8988T (cell line): ENCODE data around the gene RANBP3.
A peak's percentile ranks its signal among the peaks of the same experiment; 100 is the strongest.
"Not testable (repeated sequence)": the region's sequence is repeated elsewhere in the genome, so short reads cannot be mapped to it uniquely, and the experiment has no call there.

Source experiments
- DNase-seq: peaks from one replicate; pipeline ENCODE4 v3.0.0; 2011

The RANBP3 gene, protein sequence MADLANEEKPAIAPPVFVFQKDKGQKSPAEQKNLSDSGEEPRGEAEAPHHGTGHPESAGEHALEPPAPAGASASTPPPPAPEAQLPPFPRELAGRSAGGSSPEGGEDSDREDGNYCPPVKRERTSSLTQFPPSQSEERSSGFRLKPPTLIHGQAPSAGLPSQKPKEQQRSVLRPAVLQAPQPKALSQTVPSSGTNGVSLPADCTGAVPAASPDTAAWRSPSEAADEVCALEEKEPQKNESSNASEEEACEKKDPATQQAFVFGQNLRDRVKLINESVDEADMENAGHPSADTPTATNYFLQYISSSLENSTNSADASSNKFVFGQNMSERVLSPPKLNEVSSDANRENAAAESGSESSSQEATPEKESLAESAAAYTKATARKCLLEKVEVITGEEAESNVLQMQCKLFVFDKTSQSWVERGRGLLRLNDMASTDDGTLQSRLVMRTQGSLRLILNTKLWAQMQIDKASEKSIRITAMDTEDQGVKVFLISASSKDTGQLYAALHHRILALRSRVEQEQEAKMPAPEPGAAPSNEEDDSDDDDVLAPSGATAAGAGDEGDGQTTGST

DNA sequence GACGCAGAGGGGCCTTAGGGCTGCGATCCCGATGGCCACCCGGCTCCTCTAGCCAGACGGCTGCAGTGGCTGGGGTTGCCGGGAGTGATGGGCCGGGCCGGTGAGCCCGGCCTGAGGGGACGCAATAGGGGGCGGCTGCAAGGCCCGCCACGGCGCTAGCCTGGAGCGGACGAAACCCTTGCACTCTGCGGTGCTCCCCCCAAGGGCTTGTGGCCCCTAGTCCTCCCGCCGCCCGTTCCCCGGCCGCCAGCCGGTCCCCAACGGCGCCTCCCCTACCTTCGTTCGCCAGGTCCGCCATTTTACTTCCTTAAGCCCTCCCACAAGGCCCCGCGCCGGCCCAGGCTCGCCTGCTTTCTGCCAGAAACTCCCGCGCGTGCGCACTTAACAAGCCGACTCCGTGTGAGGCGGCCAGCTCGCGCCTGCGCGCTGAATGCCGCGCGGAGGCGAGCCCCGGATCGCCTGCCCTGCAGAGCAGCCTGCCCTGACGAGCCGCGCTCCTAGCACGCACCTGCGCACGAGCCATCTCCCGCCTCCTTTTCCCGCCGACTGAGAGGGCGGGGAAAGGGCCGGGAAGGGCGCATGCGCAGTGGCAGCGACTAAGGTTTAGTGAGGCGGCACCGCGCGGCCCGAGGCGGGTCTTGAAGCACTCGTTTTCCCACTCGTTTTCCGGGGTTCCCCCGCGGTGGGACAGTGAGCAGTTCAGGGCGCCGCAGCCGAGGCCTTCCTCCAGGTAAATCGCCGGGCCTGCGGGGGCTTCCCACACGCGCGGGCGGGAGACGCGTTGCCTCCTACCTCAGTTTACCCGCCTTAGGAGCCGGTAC, at the start of gene RANBP3:
Gene RANBP3, minus strand, starts transcription at position 356 of the 821 bp plus-strand sequence. Its CDS starts 58 bp downstream, at position 298.
- DNase-seq, result peak; percentile 89

DNA sequence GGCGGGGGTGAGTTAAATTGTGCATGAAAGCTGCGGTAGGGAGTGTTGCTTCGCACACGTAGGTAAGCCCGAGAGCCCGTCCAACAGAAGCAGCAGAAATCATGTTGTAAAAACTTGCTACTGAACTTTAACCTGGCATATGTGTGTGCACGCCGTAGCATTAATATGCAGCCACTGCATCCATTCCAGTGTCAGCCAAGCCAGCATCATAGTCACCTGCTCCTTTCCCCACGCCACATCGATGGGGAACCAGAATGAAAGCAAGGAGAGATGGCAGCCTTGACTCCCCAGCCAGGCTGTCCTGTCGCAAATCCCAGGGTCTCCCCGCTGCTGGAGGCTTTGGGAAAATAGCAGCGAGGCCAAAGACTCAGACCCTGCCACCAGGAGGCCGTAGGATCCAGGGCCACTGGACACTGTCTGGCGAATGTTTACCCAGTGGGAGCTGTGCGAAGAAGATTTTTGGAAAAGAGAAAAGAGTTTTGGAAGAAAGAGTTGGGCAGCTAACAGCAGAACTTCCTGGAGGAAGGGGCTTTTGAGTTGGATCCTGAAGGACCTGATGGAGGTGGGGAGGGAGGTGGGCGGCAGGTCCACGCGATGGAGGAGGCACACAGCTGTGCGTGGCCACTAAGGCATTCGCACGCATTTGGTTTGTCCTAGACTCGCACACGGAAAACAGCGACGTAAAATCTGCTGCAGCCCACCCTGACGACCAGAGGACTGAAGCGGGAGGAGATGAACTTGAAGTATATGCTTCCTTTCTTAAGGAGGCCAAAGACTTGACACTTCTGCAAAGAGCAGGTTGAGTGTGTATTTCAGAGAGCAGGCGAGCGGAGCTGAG, 48.7 kb upstream of the RANBP3 start:
- no peak for DNase-seq

DNA sequence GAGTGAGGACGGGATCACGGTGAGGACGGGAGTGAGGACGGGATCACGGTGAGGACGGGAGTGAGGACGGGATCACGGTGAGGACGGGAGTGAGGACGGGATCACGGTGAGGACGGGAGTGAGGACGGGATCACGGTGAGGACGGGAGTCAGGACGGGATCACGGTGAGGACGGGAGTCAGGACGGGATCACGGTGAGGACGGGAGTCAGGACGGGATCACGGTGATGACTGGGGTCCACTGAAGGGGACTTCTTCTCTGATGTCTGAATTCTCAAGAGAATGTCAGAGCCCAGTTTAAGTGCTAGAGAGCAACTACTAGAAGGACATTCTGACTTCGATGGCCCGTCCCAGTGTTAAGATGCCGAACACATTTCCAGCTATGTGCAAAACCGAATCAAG, 46.8 kb upstream of the RANBP3 start:
- DNase-seq, result not testable (repeated sequence)

DNA sequence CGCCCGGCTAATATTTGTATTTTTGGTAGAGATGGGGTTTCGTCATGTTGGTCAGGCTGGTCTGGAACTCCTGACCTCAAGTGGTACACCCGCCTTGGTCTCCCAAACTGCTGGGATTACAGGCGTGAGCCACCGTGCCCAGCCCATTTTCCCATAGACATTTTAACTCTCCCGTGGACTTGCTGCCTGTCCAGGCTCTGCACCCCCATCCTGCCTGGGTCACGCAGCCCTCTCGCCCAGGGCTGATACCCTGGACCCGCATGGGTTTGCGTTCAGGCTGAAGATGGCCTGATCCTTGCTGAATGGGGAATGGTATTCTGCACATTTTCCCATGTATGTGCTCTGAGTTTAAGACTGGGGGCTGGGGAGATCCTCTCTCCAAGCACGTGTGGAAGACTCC, 46.0 kb upstream of the RANBP3 start:
- DNase-seq, result no peak

DNA sequence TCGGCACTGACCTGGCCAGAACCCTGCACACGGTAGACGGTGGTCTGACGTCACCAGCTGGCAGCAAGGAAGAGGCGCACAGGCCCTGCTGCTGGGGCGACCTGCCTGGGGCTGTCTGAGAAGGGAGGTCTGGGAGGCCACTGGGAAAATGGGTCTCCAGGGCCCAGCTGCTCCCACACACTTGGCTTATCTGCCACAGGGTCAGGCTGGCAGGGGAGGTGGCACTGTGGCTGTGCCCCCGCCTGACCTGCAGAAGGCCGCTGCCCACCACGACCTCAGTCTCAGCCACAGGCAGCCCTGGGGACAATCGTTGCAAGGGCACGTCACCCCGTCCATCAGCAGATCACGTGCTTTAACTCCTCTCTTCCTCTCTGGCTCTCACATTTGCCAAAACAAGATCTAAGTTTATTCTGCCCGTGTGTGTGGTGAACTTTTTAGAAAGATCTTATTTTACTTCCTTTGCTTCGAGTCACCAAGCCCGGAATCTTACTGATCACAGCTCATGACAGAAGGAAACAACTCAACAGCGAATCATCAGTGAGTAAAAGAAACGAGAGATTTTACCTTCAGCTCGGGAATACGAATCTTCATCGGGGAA, 45.2 kb upstream of the RANBP3 start:
- DNase-seq, result no peak

DNA sequence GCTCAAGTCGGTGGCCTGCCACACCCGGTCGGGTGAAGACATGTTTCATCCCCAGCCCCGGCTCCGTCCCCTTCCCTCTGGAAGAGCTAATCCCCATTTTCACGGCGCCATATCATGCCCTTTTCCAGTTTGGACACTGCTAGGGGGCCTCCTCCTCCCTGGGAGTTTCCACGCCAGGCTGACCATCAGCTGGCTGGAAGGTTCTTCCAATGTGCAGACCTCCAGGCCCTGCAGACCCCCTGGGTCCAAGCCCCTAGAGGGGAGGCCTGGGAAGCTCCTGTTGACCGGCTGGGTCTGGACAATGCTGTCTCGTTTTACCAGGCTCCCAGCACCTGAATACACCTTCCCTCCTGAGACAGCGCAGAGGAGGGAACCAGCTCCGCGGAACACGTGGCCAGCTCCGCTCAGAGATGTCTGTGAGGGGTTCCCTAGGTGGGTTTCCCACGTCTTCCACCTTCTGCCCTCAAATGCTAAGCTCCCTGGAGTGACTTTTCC, 44.7 kb upstream of the RANBP3 start:
- DNase-seq, result no peak

DNA sequence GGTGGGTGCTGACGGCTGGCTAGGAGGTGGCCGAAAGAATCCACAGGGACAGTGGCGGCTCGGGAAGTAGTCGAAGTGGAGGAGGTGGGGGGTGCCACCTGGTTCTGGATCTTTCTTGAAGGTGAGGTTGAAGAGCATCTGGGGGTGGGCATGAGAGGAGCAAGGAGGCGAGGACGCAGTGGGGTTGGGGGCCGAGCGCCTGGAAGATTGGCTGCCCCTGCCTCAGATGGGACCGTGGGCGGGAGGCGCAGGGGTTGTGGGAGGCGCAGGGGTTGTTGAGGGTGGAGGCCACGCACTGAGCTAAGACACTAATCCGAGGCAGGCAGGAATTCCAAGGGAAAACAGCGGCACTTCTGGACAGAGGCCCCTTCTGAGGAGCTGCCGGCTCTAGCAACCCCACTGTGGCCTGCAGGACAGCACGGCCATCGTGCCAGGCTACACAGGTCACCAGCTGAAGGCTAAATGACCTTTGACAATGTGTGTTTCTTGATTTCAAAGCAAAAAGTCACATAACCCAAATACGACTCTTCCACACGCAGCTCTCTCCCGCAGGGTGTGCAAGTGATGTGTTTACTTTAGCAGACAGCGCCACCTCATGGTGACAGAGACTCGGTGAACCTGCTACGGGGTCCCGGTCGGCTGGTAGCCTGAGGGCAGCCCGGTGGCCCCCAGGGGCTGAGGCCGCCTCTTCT, 44.1 kb upstream of the RANBP3 start:
- peak; percentile 72 for DNase-seq

DNA sequence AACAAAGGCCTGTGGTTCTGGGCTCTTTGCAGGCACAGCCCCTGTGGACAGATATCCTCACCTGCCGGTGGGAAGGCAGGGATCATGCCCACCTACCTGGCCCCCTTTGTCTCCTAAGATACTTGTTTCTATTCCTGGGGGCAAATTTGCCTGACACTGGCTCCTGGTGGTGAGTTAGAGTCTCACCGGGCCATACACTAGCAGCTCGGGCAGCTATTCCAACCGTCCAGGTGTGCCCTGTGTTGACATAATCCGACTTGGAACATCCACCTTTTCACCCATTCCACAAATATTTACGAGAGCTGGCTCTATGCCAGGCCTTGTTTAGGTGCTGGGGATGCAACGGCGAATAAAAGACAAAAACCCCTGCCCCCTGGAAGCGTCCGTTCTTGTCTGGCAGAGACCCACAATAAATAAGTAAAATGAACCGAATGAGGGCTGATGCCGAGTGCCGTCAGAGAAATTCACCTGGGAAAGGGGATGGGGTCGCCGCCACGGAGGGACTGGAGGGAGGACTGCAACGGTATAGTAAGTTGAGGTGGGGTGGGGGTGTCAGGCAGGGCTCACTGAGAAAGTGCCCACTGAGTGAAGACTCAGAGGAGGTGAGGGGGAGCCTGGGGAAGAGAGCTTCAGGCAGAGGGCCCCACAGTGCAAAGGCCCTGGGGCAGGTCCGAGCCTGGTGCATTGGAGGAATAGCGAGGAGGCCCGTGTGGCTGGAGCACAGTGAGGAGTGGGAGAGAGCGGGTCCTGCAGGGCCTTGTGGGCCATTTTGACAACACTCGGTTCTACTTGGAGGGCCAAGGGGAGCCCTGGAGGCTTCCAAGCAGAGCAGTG, 43.2 kb upstream of the RANBP3 start:
- no peak for DNase-seq

DNA sequence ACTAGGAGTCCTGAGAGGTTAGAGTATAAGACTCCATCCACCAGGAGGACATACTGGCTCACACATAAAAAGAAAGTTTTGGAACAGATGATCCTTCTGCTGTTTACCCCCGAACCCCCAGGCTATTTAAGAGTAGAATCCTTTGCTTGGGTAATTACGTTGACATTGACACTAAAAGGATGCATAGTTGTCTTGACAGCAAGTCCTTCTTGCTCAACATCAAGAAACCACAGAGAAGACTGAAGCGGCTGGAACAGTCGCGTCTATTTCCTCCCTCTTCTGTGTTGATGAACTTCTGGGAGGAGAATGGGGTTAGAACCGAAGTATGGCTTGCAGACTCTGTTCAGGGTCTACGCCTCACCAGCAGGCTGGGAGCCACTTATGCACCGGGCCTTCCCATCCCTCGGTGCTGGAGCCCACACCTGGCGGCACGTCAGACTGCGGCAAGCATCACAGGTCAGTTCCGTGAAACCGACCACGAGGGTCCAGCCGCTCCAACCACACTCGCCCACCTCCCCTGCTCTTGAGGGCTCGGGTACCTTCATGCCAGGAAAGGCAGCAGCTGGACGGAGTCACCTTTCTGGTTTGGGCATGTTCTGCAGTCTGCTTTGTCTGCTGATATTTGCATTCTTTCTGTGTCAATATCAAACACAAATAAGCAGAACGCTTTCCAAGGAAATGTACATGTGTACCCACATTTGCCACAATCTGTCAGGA, 42.4 kb upstream of the RANBP3 start:
- no peak for DNase-seq

DNA sequence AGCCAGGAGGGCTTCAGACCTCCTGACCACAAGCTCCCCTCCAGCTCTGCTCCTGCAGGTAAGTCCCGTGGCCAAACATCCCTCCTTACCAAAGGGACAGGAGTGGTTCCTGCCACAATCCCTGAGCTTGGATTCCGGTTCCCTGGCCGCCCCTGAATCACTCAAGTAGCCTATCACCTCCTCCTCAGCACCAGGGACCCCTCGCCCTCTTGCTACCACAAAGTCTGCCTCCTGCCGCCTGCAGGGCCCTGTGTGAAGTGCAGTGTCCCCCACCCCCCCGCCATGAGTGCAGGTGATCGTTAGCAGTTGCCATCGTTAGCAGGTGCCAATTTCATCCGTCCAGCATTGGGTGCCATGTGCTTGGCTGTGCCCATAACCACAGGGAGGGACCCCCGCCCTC, 40.8 kb upstream of the RANBP3 start:
- DNase-seq, result no peak

DNA sequence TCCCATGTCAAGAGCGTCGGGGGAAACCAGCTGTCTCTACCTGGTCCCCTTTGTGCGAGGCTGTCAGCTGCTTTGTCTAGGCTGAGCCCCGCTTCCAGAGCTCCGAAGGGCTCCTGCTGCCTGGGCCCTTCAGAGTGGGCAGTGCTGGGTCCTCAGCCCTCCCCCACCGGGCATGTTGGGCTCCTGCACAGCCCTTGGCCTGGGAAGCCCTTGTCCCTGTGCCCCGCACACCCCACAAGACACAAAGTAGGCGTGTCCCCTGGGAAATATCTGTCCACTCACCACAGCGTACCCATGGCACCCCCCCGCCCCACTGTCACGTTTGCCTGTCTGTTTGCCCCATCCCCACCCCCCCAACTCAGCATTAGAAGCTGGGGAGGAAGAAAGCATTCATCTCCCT, 39.6 kb upstream of the RANBP3 start:
- DNase-seq, result no peak

DNA sequence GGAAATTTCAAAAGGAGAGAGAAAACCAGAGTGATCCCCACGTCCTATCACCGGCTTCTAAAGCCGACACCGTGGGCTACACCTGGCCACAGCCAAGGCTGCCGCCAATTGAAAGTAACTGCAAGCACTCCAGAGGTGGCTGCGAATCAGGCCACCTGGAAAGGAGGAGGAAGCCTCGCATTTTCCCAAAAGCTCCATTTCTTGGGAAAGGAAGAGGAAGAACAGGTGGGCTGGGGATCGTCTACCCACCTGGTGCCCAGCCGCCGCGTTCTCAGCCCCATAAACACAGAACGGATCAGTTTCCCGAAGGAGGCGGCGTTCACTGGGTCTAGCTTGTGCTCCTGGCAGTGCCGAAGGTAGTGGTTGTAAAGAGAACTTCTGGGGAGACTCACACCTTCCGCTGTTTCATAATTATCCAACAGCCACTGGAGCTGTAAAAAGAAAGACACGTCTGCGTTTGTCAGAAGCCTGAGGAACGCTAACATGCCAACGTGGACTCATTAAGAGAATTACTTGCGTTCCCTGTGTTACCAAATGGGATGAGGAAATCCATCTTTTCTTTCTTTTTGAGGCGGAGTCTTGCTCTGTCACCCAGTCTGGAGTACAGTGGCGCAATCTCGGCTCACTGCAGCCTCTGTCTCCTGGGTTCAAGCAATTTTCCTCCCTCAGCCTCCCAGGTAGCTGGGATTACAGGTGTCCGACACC, 38.1 kb upstream of the RANBP3 start:
- DNase-seq, result peak; percentile 2

DNA sequence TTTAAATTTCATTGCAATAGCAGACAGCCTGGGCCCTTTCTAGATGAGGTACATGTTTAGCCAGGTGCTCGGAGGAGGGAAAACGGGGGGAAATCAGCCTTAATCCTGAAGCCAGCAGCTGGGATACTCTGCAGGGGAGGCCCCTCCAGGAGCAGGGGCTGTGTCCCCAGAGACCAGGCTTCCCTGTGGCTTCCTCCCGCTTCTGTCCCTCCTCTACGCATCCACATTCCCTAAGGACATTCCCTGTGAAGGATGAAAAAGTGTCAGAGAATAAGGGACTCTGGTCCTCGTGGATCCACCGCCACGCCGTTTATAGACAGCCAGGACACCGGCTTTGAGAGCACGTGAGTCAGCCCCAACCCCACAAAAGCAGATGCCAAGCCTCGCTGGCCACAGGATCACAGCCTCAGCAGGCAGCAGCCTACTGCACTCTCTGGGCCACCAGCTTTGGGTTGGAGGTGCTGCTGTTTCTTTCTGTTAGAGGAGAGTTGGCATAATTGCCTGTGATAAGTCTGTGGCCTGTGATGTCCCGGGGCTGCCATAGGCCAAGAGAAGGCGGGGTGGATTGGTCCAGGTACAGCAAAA, 36.7 kb upstream of the RANBP3 start:
- DNase-seq, result peak; percentile 4

DNA sequence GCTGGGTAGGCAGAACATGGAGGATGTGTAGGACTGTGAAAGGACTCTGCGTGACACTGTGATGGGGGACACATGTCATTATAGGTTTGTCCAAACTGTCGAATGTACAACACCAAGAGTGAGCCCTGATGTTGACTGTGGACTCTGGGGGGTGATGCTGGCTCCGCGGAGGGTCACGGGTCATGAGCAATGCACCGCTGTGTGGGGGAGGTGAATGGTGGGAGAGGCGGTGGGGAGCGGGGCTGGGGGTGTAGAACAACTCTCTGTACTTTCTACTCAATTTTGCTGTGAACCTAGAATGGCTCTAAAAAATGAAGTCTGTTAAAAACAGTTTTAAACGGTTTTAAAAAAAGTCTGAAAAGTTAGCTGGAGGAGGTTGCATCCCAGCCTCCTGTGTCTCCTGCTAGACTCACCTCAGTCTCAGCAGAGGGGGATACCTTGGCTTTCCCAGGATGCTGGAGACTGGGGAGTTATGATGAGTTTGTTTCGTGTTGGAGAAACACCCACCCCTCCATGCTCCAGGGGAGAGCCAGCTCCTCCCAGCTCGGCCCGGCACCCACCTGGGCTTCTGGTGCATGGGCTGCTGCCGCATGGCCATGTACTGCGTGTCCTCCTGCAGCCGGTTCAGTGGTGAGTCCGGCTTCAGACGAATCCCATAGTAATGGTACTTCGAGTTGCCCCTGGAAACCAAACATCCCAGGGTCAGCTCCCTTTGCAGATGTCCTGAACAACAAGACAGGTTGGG, 34.7 kb upstream of the RANBP3 start:
- DNase-seq, result peak; percentile 5

DNA sequence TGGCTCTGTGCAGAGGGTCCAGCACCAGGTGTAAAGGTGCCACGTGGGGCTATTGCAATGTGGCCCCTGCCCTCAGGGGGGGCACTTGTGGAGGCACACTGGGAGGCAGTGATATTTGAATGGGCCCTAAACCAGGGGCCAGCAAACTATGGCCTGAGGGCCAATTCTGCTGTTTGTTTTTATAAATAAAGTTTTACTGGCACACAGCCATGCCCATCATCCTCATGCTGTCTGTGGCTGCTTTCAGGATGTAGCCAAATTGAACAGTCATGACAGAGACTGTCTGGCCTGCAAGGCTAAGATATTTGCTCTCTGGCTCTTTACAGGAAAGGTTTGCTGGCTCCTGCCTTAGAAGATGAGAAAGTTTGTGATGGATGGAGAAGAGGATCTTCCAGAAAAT, 33.9 kb upstream of the RANBP3 start:
- no peak for DNase-seq

DNA sequence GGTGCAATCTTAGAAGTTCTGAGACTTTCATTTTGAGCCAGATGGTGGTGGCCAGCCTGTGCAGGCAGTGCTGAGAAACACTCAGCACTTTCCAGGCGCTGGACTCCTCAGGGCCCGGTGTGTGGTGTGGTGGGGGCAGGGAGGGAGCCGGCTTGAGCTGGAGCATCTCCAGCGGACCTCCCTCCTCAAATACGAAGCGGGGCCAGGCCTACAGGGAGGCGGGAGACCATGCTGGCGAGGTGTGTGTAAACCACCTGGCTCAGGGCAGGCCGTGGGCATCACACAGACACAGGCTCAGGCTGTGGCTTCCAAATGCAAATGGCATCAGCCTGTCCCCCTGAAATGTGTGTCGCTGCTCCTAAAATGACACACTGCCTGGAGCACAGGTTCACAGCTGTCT, 33.3 kb upstream of the RANBP3 start:
- DNase-seq, result peak; percentile 5

DNA sequence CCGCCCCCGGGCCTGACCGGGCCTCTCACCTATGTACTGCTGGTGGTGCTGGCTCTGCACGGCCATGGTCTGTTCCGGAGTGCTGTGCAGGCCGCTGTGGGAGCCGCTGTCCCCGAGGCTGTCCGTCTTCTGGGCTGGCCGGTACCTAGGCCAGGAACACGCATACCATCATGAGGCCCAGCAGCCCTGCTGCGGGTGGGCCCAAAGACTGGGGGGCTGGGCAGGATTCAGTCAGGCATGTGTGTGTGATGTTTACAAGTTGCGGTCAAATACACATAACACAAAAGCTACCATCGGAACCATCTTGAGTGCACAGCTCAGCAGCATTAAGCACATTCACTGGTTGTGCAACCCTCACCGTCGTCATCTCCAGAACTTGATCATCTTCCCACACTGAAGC, 32.2 kb upstream of the RANBP3 start:
- DNase-seq, result no peak

DNA sequence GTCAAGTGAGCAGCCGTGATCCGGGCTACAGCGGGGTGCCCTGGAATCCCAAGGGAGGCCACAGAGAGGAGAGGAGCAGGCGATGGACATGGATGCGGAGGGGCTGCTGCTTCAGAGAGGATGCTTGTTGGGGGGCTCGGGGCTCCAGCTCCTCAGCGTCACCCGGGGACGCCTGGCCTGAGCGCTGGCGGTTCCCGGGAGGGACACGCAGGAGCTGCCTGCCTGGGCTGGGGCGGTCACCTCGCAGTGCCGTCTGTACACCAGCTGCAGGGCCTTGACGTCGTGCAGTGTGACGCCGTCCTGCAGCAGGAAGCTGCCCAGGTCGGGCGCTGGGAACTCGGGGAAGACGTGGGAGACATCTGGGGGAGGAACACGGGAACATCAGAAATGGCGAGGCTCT, 29.9 kb upstream of the RANBP3 start:
- no peak for DNase-seq
